Activated CD8-positive, alpha-beta memory T cell treated with anti-CD3 and anti-CD28 coated beads, Interleukin-2, amount 10 ng/mL, durations not matched to agents 7 days and 5 days (primary cell): ENCODE measurements around the gene LRRN3. TPM values are rescaled to one million over a fixed set of nuclear protein-coding genes. Genes with fewer than 3 reads are reported as not detected.

Experiments used
- ATAC-seq: fragments of 150-1000 bp; cut with Tn5 transposase; one replicate; pipeline ENCODE4 v1.10.0; 2021; ENCODE audit warnings: moderate library complexity
- CTCF ChIA-PET: fragments of 350-600 bp; sonication (Branson Sonifier 250); formaldehyde crosslinking; loops from one replicate; lab custom pipeline; 2021; ENCODE audit warnings: antibody characterized with exemption; lab: Charles Lee
- DNase-seq: peaks from one replicate; pipeline ENCODE4 v3.0.0-alpha.2; 2020
- H3K27ac Mint-ChIP-seq: one replicate; pipeline ENCODE4 v1.8.0; 2021; ENCODE audit warnings: mild to moderate bottlenecking, mixed read lengths
- H3K27me3 Mint-ChIP-seq: one replicate; pipeline ENCODE4 v1.8.0; 2021; ENCODE audit warnings: mixed read lengths
- H3K36me3 Mint-ChIP-seq: one replicate; pipeline ENCODE4 v1.8.0; 2021; ENCODE audit warnings: mild to moderate bottlenecking, mixed read lengths
- H3K4me1 Mint-ChIP-seq: one replicate; pipeline ENCODE4 v1.8.0; 2021; ENCODE audit warnings: mixed read lengths
- H3K4me3 Mint-ChIP-seq: one replicate; pipeline ENCODE4 v1.8.0; 2021; ENCODE audit warnings: mild to moderate bottlenecking, moderate library complexity, mixed read lengths
- H3K9me3 Mint-ChIP-seq: one replicate; pipeline ENCODE4 v1.8.0; 2022; ENCODE audit warnings: low read depth, mixed read lengths
- total RNA-seq, 2 experiments: library from RNA; stranded (reverse); gene quantifications; one replicate each; pipeline ENCODE4 v1.2.3, GENCODE V29; 2021

Gene LRRN3
- total RNA-seq, 2 experiments from 2014 or later = 82.3 to 154 TPM

DNA sequence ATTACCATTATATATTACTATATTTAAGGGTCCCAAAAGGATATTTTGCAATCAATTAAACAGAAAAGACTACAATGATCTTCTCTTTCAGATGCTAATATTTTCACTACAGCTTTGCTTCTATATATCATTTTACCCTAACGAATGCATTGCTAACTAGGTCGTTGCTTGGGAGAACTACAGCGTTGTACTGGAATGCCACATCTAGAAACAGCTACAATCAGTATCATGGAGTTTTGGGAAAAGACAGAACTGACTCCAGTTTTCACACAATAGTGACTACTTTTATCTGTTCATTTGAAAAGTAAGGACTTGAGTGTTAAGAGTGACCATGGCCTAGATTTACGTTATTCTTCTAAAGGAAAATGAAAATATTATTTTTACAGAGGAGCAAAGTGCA, 38.5 kb downstream of the LRRN3 start:
- no peak overlapping the region for H3K27ac Mint-ChIP-seq
- CTCF ChIA-PET = no interaction called here
- no peak for ATAC-seq
- no peaks in the 10 kb centered on the region for H3K27me3 Mint-ChIP-seq
- no peak for DNase-seq
- no peaks in the 10 kb centered on the region for H3K9me3 Mint-ChIP-seq
- no peaks in the 10 kb centered on the region for H3K4me1 Mint-ChIP-seq
- peaks cover 5% of the 10 kb centered on the region for H3K36me3 Mint-ChIP-seq
- H3K4me3 Mint-ChIP-seq = no peak overlapping the region

DNA sequence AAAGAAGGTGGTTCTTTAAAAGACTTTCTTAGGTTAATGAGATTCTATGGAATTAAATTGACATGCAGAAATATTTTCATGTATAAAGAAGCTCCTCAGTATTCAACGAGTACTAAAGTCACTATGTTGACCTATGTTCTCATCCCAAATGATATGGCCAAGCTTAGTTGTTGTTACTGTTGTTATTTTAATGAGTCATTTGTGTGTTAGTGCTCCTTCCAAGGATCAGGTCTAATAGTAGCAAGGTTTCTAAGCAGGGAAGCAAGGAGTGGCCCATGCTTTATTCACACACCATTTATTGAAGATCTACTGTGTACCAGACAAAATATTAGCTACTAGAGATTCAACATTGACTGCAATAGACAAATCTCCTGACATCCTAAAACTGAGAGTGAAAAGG, 41.9 kb downstream of the LRRN3 start:
- no peaks in the 10 kb centered on the region for H3K9me3 Mint-ChIP-seq
- DNase-seq (no peak), ATAC-seq (no peak)
- no peaks in the 10 kb centered on the region for H3K27me3 Mint-ChIP-seq
- peaks cover 8% of the 10 kb centered on the region for H3K4me1 Mint-ChIP-seq
- no peak overlapping the region for H3K4me3 Mint-ChIP-seq
- CTCF ChIA-PET = interaction anchor here (1.3 to 2.1 kb wide), 2 partner anchors 12 to 34 kb away, joined by 4 to 8 read pairs; no protein-coding TSS in a partner anchor
- no peaks in the 10 kb centered on the region for H3K36me3 Mint-ChIP-seq
- H3K27ac Mint-ChIP-seq = no peak overlapping the region

GRCh38 chr7:111137296-111138192, 46.6 kb downstream of the LRRN3 start:
- Mint-ChIP-seq H3K4me1 (peaks cover 19% of the 10 kb centered on the region), H3K27ac (peak overlapping the region; percentile 83), H3K36me3 (peaks cover 3% of the 10 kb centered on the region), H3K27me3 (no peaks in the 10 kb centered on the region), H3K4me3 (peak overlapping the region; percentile 41), H3K9me3 (no peaks in the 10 kb centered on the region)
- peak; percentile 74 for ATAC-seq
- CTCF ChIA-PET = interaction anchor here (0.9 to 1.7 kb wide), 4 partner anchors 39 to 546 kb away, joined by 3 to 5 read pairs (median 3); partner anchors contain the start of gene IMMP2L
- peak; percentile 47 for DNase-seq

DNA sequence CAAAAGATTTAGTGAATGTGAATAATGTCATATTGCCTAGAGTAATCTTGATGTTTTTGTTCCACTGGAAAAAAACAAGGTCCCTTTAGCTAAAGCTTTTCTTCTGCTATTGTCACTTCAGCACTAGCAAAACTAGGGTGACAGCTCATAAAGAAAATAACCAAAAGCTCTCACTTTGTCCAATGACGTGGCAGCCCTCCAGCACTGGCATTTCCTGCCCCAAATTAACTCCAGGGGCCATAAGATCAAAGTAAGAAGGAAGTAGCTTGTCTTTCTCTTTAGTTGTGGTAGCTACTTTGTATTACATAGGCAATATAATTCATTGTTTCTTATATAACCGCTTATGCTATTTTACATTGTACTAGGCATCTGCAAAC, 47.3 kb downstream of the LRRN3 start:
- DNase-seq = peak; percentile 83
- H3K27ac Mint-ChIP-seq = peak overlapping the region; percentile 83
- peak overlapping the region; percentile 41 for H3K4me3 Mint-ChIP-seq
- H3K36me3 Mint-ChIP-seq = peaks cover 3% of the 10 kb centered on the region
- H3K9me3 Mint-ChIP-seq = no peaks in the 10 kb centered on the region
- ATAC-seq = peak; percentile 97
- CTCF ChIA-PET = interaction anchor here (0.9 to 1.7 kb wide), 4 partner anchors 40 to 547 kb away, joined by 3 to 5 read pairs (median 3); partner anchors contain the start of gene IMMP2L
- H3K4me1 Mint-ChIP-seq = peaks cover 19% of the 10 kb centered on the region
- no peaks in the 10 kb centered on the region for H3K27me3 Mint-ChIP-seq

DNA sequence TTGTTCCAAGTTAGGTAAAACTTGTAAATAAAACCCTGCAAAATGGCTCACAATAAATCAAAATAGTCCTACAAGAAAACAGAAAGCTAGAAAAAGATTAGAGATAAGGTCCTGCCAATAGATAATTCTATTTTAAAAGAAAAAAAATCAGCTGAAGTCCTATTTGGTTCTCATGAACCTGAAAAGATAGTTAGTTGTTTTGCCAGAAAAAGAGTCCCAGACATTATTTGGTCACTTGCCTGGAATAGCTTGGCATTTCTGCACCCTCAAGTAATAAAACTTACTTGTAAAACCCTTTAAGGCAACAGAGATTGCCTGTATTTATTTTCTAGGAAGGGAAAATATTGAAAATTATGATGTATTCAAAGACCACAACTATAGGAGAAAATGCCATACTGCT, 47.7 kb downstream of the LRRN3 start:
- Mint-ChIP-seq H3K36me3 (peaks cover 3% of the 10 kb centered on the region), H3K4me3 (no peak overlapping the region), H3K27ac (peak overlapping the region; percentile 83), H3K4me1 (peaks cover 19% of the 10 kb centered on the region), H3K27me3 (no peaks in the 10 kb centered on the region), H3K9me3 (no peaks in the 10 kb centered on the region)
- DNase-seq (no peak), ATAC-seq (no peak)
- CTCF ChIA-PET = interaction anchor here (0.9 to 1.7 kb wide), 3 partner anchors 40 to 424 kb away, joined by 3 to 5 read pairs (median 3); partner anchors contain the start of gene IMMP2L

DNA sequence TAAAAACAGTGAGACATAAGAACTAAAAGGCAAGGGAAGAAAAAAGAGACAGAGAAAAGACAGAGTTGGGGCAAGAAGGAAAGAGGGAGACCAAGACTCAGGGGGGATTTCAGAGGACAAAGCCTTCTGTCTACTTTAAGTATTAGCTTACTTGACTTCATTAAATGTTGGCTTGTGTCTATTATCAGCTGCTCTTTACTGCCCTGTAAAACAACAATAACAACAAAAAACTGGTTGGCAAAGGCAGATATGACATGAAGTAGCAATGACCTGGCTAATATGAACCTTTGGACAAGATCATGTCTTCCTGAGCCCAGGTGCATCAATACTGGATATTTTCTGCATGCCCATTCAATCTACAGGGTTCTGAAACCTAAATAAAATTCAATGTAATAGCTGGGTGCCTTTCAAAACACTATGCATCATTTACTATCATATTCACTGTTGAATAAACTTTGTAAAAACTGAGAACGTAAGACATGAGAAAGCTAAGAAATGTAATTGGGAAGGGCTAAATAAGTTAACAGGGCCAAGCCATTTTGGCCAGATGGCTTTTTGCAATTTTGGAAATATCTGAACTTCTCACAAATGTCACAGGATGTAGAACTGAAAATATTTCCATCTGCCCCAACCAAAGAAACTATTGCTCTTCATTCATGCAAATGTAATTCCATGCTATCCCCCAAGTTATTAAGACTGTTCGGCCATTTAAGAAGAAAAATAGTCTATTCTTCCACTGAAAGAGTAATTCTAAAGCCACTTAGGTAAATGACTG, 49.4 kb downstream of the LRRN3 start:
- no peak for DNase-seq
- no peaks in the 10 kb centered on the region for H3K9me3 Mint-ChIP-seq
- no peak overlapping the region for H3K4me3 Mint-ChIP-seq
- H3K4me1 Mint-ChIP-seq = peaks cover 19% of the 10 kb centered on the region
- H3K36me3 Mint-ChIP-seq = peaks cover 3% of the 10 kb centered on the region
- no peaks in the 10 kb centered on the region for H3K27me3 Mint-ChIP-seq
- CTCF ChIA-PET = no interaction called here
- ATAC-seq = no peak
- no peak overlapping the region for H3K27ac Mint-ChIP-seq

DNA sequence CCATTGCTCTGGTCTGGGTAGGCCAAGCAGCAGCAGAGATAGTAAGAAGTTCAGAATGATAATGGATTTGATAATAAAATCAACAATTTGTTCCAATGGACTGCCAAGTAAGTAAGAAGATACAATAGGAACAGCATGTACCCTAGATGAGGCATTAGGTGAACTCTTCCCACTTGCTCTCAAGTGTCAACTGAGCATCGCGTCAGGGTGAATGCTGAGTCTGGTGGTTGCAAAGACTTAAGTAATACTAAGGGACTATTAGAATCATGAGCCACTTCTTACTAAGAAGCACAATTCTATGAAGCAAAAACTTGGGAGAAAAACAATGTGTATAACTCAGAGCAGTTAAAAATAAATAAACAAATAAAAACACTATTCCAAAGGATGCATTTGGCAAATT, 54.5 kb downstream of the LRRN3 start:
- H3K4me3 Mint-ChIP-seq = no peak overlapping the region
- no peak for ATAC-seq
- CTCF ChIA-PET = no interaction called here
- DNase-seq = no peak
- H3K9me3 Mint-ChIP-seq = no peaks in the 10 kb centered on the region
- no peaks in the 10 kb centered on the region for H3K27me3 Mint-ChIP-seq
- no peaks in the 10 kb centered on the region for H3K4me1 Mint-ChIP-seq
- H3K27ac Mint-ChIP-seq = no peak overlapping the region
- H3K36me3 Mint-ChIP-seq = peaks cover 2% of the 10 kb centered on the region

- H3K27me3 Mint-ChIP-seq = no peaks in the 10 kb centered on the region
- H3K27ac Mint-ChIP-seq = no peak overlapping the region
- CTCF ChIA-PET = no interaction called here
- no peak for ATAC-seq
- DNase-seq = no peak
- no peaks in the 10 kb centered on the region for H3K36me3 Mint-ChIP-seq
- no peaks in the 10 kb centered on the region for H3K4me1 Mint-ChIP-seq
- no peaks in the 10 kb centered on the region for H3K9me3 Mint-ChIP-seq
- H3K4me3 Mint-ChIP-seq = no peak overlapping the region
These were observed 55.2 kb downstream of the LRRN3 start for GRCh38 chr7:111146136-111146535.

DNA sequence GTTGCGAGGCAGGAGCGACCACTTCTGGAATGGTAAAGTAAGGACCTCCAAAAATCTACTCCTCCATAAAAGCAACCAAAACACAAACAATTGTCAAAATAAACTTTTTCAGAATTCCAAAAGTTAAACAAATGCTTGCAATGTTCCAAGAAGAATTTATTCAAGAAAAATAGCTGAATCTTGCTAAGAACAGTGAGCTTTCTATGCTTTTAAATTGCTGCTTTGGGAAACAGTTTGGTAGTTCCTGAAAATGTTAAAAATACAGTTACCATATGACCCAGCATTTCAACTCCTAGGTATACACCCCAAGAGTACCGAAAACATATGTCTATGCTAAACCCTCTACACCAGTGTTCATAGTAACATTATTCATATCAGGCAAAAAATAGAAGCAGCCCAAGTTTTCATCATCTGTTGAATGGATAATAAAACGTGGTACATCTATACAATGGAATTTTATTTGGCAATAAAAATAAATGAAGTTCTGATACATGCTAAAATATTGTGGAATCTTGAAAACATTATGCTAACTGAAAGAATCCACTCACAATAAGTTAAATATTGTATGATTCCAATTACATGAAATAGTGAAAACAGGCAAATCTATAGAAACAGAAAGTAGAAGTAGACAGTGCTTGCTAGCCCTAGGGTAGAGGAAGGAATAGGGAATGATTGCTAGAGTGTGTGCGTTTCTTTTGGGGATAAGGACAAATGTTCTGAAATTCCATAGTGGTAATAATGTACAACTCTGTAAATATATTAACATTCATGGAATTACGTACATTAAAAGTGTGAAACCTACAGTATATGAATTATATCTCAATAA, 57.0 kb downstream of the LRRN3 start:
- CTCF ChIA-PET = no interaction called here
- ATAC-seq = no peak
- no peaks in the 10 kb centered on the region for H3K9me3 Mint-ChIP-seq

GRCh38 chr7:111150709-111151108, 59.8 kb downstream of the LRRN3 start:
- Mint-ChIP-seq H3K27ac (no peak overlapping the region), H3K4me1 (no peaks in the 10 kb centered on the region), H3K9me3 (no peaks in the 10 kb centered on the region), H3K27me3 (no peaks in the 10 kb centered on the region), H3K4me3 (no peak overlapping the region), H3K36me3 (no peaks in the 10 kb centered on the region)
- DNase-seq (no peak), ATAC-seq (no peak)
- CTCF ChIA-PET = no interaction called here

More for the DNA sequence above, 57.0 kb downstream of the LRRN3 start:
- Mint-ChIP-seq H3K4me3 (no peak overlapping the region), H3K4me1 (no peaks in the 10 kb centered on the region), H3K27ac (no peak overlapping the region), H3K36me3 (no peaks in the 10 kb centered on the region), H3K27me3 (no peaks in the 10 kb centered on the region)
- DNase-seq = no peak

DNA sequence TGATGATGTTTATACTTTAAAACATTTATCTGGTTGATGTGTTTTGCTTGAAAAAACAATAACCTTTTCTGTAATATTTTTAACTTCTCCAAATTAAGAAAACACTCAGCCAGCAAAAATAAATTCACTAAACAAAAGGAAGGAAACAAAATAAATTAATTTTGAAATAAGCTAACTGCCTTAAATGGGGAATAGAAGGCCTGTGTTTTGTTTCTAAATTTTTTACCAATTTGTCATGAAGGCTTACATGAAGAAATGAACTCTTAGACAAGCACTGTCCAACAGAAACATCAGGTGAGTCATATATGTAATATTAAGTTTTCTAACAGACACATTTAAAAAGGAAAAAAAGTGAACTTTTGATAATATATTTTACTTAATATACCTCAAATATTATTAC, 68.5 kb downstream of the LRRN3 start:
- Mint-ChIP-seq H3K9me3 (no peaks in the 10 kb centered on the region), H3K4me1 (no peaks in the 10 kb centered on the region), H3K36me3 (no peaks in the 10 kb centered on the region), H3K27me3 (no peaks in the 10 kb centered on the region), H3K4me3 (no peak overlapping the region), H3K27ac (no peak overlapping the region)
- CTCF ChIA-PET = no interaction called here
- DNase-seq (no peak), ATAC-seq (no peak)

- ATAC-seq = no peak
- CTCF ChIA-PET = no interaction called here
- H3K4me1 Mint-ChIP-seq = no peaks in the 10 kb centered on the region
- no peaks in the 10 kb centered on the region for H3K36me3 Mint-ChIP-seq
- H3K27me3 Mint-ChIP-seq = no peaks in the 10 kb centered on the region
- H3K4me3 Mint-ChIP-seq = no peak overlapping the region
- no peak overlapping the region for H3K27ac Mint-ChIP-seq
- DNase-seq = no peak
- H3K9me3 Mint-ChIP-seq = no peaks in the 10 kb centered on the region
These were observed 69.4 kb downstream of the LRRN3 start for GRCh38 chr7:111160297-111160696.

- Mint-ChIP-seq H3K4me3 (no peak overlapping the region), H3K9me3 (no peaks in the 10 kb centered on the region), H3K27ac (no peak overlapping the region), H3K27me3 (no peaks in the 10 kb centered on the region), H3K4me1 (no peaks in the 10 kb centered on the region), H3K36me3 (no peaks in the 10 kb centered on the region)
- DNase-seq = no peak
- CTCF ChIA-PET = no interaction called here
- no peak for ATAC-seq
These were observed 71.8 kb downstream of the LRRN3 start for GRCh38 chr7:111162692-111163091.
